Heart right ventricle (tissue), 16 donors: ENCODE data around the gene ETF1. TPM values are rescaled to one million over a fixed set of nuclear protein-coding genes. Genes with fewer than 3 reads are reported as not detected.

Experiments
- ATAC-seq, 8 donors: fragments of 200-7000 bp; cut with Tn5 transposase; one replicate each; pipeline ENCODE4 v1.9.1; 2020; ENCODE audit warnings: mild to moderate bottlenecking in 8 of 8, moderate library complexity in 8 of 8, moderate number of reproducible peaks in 1 of 8
- DNase-seq, 2 donors: peaks; one replicate each; pipeline ENCODE4 v3.0.0-alpha.2; 2020
- H3K27ac ChIP-seq, 10 donors: fragments of 200-600 bp; sonication (generic) in 2 of 10; one replicate each; pipeline versions ENCODE4 v1.5.0 to v1.8.0; 2020 to 2022; ENCODE audit warnings: mild to moderate bottlenecking in 3 of 10
- H3K27me3 ChIP-seq, 7 donors: fragments of 200-600 bp; one replicate each; pipeline ENCODE4 v1.8.0; 2021 to 2022; ENCODE audit warnings: mild to moderate bottlenecking in 2 of 7
- H3K36me3 ChIP-seq, 9 donors: fragments of 200-600 bp; sonication (generic) in 1 of 9; one replicate each; pipeline versions ENCODE4 v1.5.0 to v1.8.0; 2020 to 2022; ENCODE audit warnings: mild to moderate bottlenecking in 2 of 9
- H3K4me1 ChIP-seq, 9 donors: fragments of 200-600 bp; sonication (generic) in 1 of 9; one replicate each; pipeline versions ENCODE4 v1.5.0 to v1.8.0; 2020 to 2022; ENCODE audit warnings: mild to moderate bottlenecking in 4 of 9
- H3K4me3 ChIP-seq, 10 donors: fragments of 200-600 bp; sonication (generic) in 2 of 10; one replicate each; pipeline versions ENCODE4 v1.5.0 to v1.8.0; 2020 to 2022; ENCODE audit warnings: mild to moderate bottlenecking in 7 of 10, moderate library complexity in 2 of 10
- H3K9me3 ChIP-seq, 11 donors: fragments of 200-600 bp in 10 of 11; sonication (generic) in 2 of 11; one replicate each; pipeline versions ENCODE4 v1.5.0 to v1.8.0; 2013 to 2022; ENCODE audit warnings: mild to moderate bottlenecking in 2 of 11, control low read depth in 1 of 11, moderate library complexity in 1 of 11
- CTCF ChIP-seq, 9 donors: fragments of 200-600 bp; sonication (generic) in 2 of 9; IDR thresholded peaks; one replicate each; pipeline versions ENCODE4 v1.5.0 to v1.8.0; 2021 to 2022; ENCODE audit warnings: antibody characterized with exemption in 9 of 9, mild to moderate bottlenecking in 5 of 9, moderate library complexity in 1 of 9
- WGBS, 2 donors: extraction: QIAGEN DNeasy Blood & Tissue Kit; methylation state at CpG; one replicate each; pipeline ENCODE4 v1.1.7; 2013; ENCODE audit warnings: inconsistent platforms in 1 of 2; 5-methylcytosine and 5-hydroxymethylcytosine counted together
- intact Hi-C, 10 donors: fragments of 100-400 bp; cut with DNase I; formaldehyde crosslinking; loops; one replicate each; pipeline versions ENCODE4 v1.11.1 to v1.14.2; 2022
- polyA plus RNA-seq, 2 donors: library from polyadenylated mRNA; stranded (reverse); fragments of 200-250 nt; gene quantifications; one replicate each; pipeline ENCODE4 v1.2.3, GENCODE V29; 2013
- total RNA-seq, 10 donors: library from RNA; stranded (reverse); fragmentation: NEBNext Ultra II Directional in 3 of 10; extraction: Animal tissue kit (Norgen Biotek cat#: 25700) in 3 of 10; gene quantifications; one replicate each; pipeline versions ENCODE4 v1.2.1 to v1.2.4, GENCODE V29; 2021 to 2023
- donor health status: Arrhythmogenic right ventricular cardiomyopathy.
- donor health status: ischemic (EF 13 %, LVEDD 7.1; RV severe dilation, severe dysfunction).
- donor health status: healthy with polysubstance abuse.
- donor health status: DM: no; HTN: yes; CAD: no.
- donor health status: DM: no; HTN: no; CAD: no.
- donor health status: ischemic (EF 25% LVEDD 6.9; RV normal size, moderate dysfunction).
- donor health status: ischemic (EF 25% LVEDD 5.7; RV mildly dilated, moderate dysfunction).
- donor health status: healthy.
- donor health status: DM: yes; HTN: yes; CAD: no.
- donor health status: Ischemic cardiomyopathy.
- donor health status: ischemic (EF 35%, LVEDD 5.7; RV mildly dilated, moderate dysfunction).
- donor health status: nonischemic (EF 11% LVEDD 7.7; RV severe dilation, severe dysfunction).
- donor health status: DM: yes; HTN: yes; CAD: no.
- donor health status: PGD.
- donor health status: ischemic (EF 29% LVEDD 5.4; RV normal size, mild dysfunction).
- donor health status: nonischemic (EF 23%, LVEDD 6.1; RV moderate dilation, normal function).

ETF1 gene
- total and polyA plus RNA-seq, 12 donors: 17.9 to 113 (median 82.8) TPM

GRCh38 chr5:138545919-138546562 lies 3.0 kb upstream of the ETF1 start:
- H3K27ac ChIP-seq: peak overlapping the region in 1 of 10 donors; percentile 14
- DNase-seq (no peak), ATAC-seq (no peak)
- peaks cover 0 to 4% (median 0%) of the 10 kb centered on the region in 9 donors for H3K36me3 ChIP-seq
- H3K4me3 ChIP-seq: no peak overlapping the region
- H3K4me1 ChIP-seq: peaks cover 8 to 62% (median 41%) of the 10 kb centered on the region in 9 donors
- TF ChIP-seq CTCF (IDR thresholded peaks at IDR 0.05): no peak
- H3K27me3 ChIP-seq: no peaks in the 10 kb centered on the region
- no peaks in the 10 kb centered on the region for H3K9me3 ChIP-seq
- intact Hi-C loops: loop anchor here in 3 of 10 donors (2.0 to 10.0 kb wide), 3 partner anchors 29 to 94 kb away; partner anchors contain the start of genes EGR1 (in 1 of the 3) and HSPA9 (in 1 of the 3)
- 74 to 80% methylated on average over 6 of the region's 6 CpGs for WGBS, 2 donors

- DNase-seq (no peak), ATAC-seq (no peak)
- no peaks in the 10 kb centered on the region for H3K27me3 ChIP-seq
- peak overlapping the region; percentile 67 to 99 (median 92) for H3K4me3 ChIP-seq
- WGBS, 2 donors: 50 to 55% methylated on average over 16 of the region's 16 CpGs
- H3K4me1 ChIP-seq: peaks cover 13 to 78% (median 57%) of the 10 kb centered on the region in 9 donors
- intact Hi-C loops: loop anchor here in 3 of 10 donors (2.0 to 10.0 kb wide), 3 partner anchors 30 to 92 kb away; partner anchors contain the start of genes EGR1 (in 1 of the 3) and HSPA9 (in 1 of the 3)
- no peaks in the 10 kb centered on the region for H3K9me3 ChIP-seq
- H3K27ac ChIP-seq: peak overlapping the region in 9 of 10 donors; percentile 91 to 99 (median 97)
- no peak for TF ChIP-seq CTCF (IDR thresholded peaks at IDR 0.05)
- H3K36me3 ChIP-seq: peaks cover 0 to 12% (median 0%) of the 10 kb centered on the region in 9 donors
These were observed 1.4 kb upstream of the ETF1 start for GRCh38 chr5:138544181-138545134.

- peak; percentile 53 to 78 (median 72) for ATAC-seq
- H3K27ac ChIP-seq: peak overlapping the region; percentile 91 to 99 (median 97)
- H3K9me3 ChIP-seq: no peaks in the 10 kb centered on the region
- H3K27me3 ChIP-seq: no peaks in the 10 kb centered on the region
- peak overlapping the region; percentile 67 to 99 (median 92) for H3K4me3 ChIP-seq
- peaks cover 13 to 85% (median 64%) of the 10 kb centered on the region in 9 donors for H3K4me1 ChIP-seq
- H3K36me3 ChIP-seq: peaks cover 0 to 15% (median 0%) of the 10 kb centered on the region in 9 donors
- intact Hi-C loops: loop anchor here in 6 of 10 donors (1.0 to 10.0 kb wide), 5 partner anchors 31 to 79 kb away; partner anchors contain the start of genes EGR1 (in 4 of the 6) and HSPA9 (in 4 of the 6)
- DNase-seq: no peak
- 0 to 1% methylated on average over 12 of the region's 12 CpGs for WGBS, 2 donors
- TF ChIP-seq CTCF (IDR thresholded peaks at IDR 0.05): no peak
These were observed 681 bp upstream of the ETF1 start for GRCh38 chr5:138543730-138544104.
